Kidney (tissue), 14 donors: ENCODE results near the gene GUCA1C. TPM values are rescaled to one million over a fixed set of nuclear protein-coding genes. Genes with fewer than 3 reads are reported as not detected.

Experiments
- DNase-seq, 5 donors: peaks; one replicate each; pipeline ENCODE4 v3.0.0-alpha.2; 2013 to 2020
- FAIRE-seq: peaks from 2 replicates; lab custom pipeline; 2012; peaks lifted over from hg19 to GRCh38; lab: Jason Lieb, UNC
- H3K27ac ChIP-seq, 2 donors: one replicate each; pipeline ENCODE4 v1.7.0; 2013; ENCODE audit warnings: low read depth in 2 of 2, low read length in 2 of 2, inconsistent platforms in 1 of 2
- H3K27me3 ChIP-seq: one replicate; pipeline ENCODE4 v1.7.1; 2013; ENCODE audit warnings: low read length, inconsistent platforms; ENCODE audit not compliant: control insufficient read depth, insufficient read depth
- H3K36me3 ChIP-seq, 3 donors: one replicate each; pipeline versions ENCODE4 v1.7.0 to v1.7.1; 2013; ENCODE audit warnings: low read length in 3 of 3, control low read depth in 1 of 3, inconsistent platforms in 1 of 3; ENCODE audit not compliant: insufficient read depth in 3 of 3, control insufficient read depth in 2 of 3
- H3K4me1 ChIP-seq, 3 donors: one replicate each; pipeline versions ENCODE4 v1.7.0 to v1.7.1; 2013; ENCODE audit warnings: low read length in 3 of 3, inconsistent platforms in 1 of 3, low read depth in 1 of 3; ENCODE audit not compliant: control insufficient read depth in 2 of 3, insufficient read depth in 2 of 3
- H3K4me3 ChIP-seq, 3 donors: one replicate each; pipeline versions ENCODE4 v1.7.0 to v1.8.1; 2013; ENCODE audit warnings: low read length in 3 of 3, control low read depth in 1 of 3, inconsistent platforms in 1 of 3
- H3K9ac ChIP-seq, 3 donors: one replicate each; pipeline versions ENCODE4 v1.7.0 to v1.7.1; 2013; ENCODE audit warnings: low read length in 3 of 3, control low read depth in 1 of 3, inconsistent platforms in 1 of 3
- H3K9me3 ChIP-seq, 3 donors: one replicate each; pipeline versions ENCODE4 v1.7.0 to v1.7.1; 2013; ENCODE audit warnings: low read length in 3 of 3, control low read depth in 1 of 3, inconsistent platforms in 1 of 3; ENCODE audit not compliant: control insufficient read depth in 2 of 3, insufficient read depth in 1 of 3
- intact Hi-C: fragments of 100-400 bp; cut with DNase I; formaldehyde crosslinking; loops from one replicate; pipeline ENCODE4 v1.11.1; 2022
- polyA plus RNA-seq: library from polyadenylated mRNA; stranded (reverse); fragments of 350-450 nt; fragmentation: Illumina TruSeq; extraction: RNeasy Lipid Tissue Mini Kit (QIAGEN cat#74804); gene quantifications from one replicate; pipeline ENCODE4 v1.2.3, GENCODE V29; 2014; ENCODE audit warnings: low read depth, low replicate concordance; ENCODE audit not compliant: insufficient read depth
- total RNA-seq: library from RNA; stranded (reverse); fragmentation: NEBNext Ultra II Directional; extraction: Animal tissue kit (Norgen Biotek cat#: 25700); gene quantifications from one replicate; pipeline ENCODE4 v1.2.1, GENCODE V29; 2021
- TF ChIP-seq, protein P1 (sequence below): IDR thresholded peaks from 3 replicates; pipeline ENCODE4 v1.5.1; 2012; ENCODE audit warnings: mild to moderate bottlenecking, moderate library complexity, borderline replicate concordance; ENCODE audit not compliant: insufficient read depth; ENCODE audit errors: extremely low read depth
- donor health status: control.
- donor health status: control.
- donor health status: control.
- donor health status: control.
- donor health status: control.
- donor health status: DM: yes; HTN: yes; CAD: no.
- donor health status: Normal renal cell carcinoma (clear cell type).

The GUCA1C gene
- total and polyA plus RNA-seq, 2 donors from 2014 or later: 2.7 TPM; not detected in 1

DNA sequence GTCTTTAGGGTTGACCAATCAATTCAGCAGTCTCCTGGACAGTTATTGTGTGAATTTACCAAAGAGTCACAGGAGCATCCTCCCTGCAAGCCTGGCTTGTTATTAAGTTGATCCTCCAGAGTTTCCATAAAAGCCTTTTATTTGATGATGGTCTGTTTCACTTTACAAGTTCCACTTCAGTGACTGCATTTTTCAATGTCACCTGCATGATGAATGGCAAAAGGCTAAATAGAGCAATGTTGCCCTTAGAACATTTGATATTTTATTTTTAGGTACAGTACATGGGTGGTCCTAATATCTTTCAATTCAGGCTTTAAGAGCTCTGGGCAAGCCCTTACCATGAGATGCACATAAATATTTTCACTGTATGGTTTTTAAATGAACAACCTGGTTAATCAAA lies 22.6 kb downstream of the GUCA1C start:
- no peak for FAIRE-seq
- Histone ChIP-seq H3K9me3 (no peaks in the 10 kb centered on the region), H3K27ac (no peak overlapping the region), H3K36me3 (no peaks in the 10 kb centered on the region), H3K27me3 (no peaks in the 10 kb centered on the region), H3K4me1 (no peaks in the 10 kb centered on the region), H3K9ac (no peak overlapping the region), H3K4me3 (no peak overlapping the region)
- DNase-seq: peak in 2 of 5 donors; percentile 48
- intact Hi-C loops: no loop called here
- TF ChIP-seq, protein P1, sequence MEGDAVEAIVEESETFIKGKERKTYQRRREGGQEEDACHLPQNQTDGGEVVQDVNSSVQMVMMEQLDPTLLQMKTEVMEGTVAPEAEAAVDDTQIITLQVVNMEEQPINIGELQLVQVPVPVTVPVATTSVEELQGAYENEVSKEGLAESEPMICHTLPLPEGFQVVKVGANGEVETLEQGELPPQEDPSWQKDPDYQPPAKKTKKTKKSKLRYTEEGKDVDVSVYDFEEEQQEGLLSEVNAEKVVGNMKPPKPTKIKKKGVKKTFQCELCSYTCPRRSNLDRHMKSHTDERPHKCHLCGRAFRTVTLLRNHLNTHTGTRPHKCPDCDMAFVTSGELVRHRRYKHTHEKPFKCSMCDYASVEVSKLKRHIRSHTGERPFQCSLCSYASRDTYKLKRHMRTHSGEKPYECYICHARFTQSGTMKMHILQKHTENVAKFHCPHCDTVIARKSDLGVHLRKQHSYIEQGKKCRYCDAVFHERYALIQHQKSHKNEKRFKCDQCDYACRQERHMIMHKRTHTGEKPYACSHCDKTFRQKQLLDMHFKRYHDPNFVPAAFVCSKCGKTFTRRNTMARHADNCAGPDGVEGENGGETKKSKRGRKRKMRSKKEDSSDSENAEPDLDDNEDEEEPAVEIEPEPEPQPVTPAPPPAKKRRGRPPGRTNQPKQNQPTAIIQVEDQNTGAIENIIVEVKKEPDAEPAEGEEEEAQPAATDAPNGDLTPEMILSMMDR: no peak

DNA sequence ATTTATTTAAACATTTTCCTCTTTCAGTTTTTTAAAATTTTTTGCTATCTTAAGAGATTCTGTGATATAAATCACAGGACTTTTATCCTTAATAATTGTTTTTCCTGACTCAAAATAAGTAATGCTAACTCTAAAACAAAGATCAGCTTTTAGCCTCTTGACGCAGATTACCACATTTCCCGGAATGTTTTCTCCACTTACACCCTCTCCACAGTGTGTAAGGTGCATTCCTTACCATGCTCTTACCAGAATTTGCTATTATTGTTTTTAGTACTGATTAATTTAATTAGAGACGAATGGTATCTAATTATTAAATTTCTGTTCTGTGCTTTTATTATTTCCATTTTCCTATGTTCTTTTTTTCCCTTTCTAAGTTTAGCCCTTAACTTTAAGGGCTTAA lies 34.8 kb downstream of the GUCA1C start:
- Histone ChIP-seq H3K4me3 (no peak overlapping the region), H3K9me3 (no peaks in the 10 kb centered on the region), H3K36me3 (no peaks in the 10 kb centered on the region), H3K9ac (no peak overlapping the region), H3K27ac (no peak overlapping the region), H3K4me1 (peaks cover 0 to 4% (median 0%) of the 10 kb centered on the region in 3 donors), H3K27me3 (no peaks in the 10 kb centered on the region)
- FAIRE-seq (no peak), DNase-seq (no peak)
- TF ChIP-seq, protein P1: no peak
- intact Hi-C loops: loop anchor here (10.0 kb wide), 1 partner anchor 254 kb away; no protein-coding TSS in a partner anchor

DNA sequence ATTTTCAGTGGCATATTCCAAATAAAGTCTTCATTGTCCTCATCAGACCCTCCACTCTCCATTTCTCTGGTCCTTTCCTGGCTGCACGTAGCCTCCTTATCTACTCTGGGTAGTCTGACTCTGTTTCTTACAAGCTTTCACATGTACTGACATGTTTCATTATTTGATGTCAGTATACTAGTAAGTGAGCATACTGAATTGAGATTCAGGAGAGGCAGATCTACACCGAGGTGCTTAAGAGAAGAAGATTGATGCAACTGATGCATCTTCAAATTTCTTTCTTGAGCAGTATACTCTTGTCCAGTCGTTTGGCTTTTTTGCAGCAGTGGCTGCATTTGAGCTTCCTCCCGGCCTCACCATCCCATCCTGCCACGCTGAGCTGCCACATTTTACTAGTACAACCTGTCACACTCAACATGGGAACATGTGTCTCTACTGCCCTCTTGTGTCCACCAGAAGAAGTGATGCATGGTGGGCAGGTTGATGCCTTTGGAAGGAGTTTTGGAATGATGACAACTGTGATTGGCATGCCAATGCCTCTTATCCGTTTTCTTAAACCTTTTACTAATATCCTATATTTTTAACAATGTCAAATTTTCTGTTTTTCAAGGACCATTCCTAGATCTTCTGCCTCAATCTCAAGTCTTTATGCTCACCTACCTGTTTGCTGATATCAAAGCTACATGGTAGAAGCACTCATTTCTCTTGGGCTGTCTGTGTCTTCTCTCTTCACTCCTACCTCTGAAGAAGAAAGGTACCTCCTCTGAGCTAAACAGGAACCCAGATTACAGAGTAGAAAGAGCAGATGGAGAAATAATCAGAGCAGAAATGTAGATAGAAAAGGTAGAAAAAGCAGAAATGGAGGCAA lies 38.7 kb downstream of the GUCA1C start:
- Histone ChIP-seq H3K9me3 (no peaks in the 10 kb centered on the region), H3K9ac (no peak overlapping the region), H3K4me1 (peaks cover 0 to 4% (median 0%) of the 10 kb centered on the region in 3 donors), H3K36me3 (no peaks in the 10 kb centered on the region), H3K4me3 (no peak overlapping the region), H3K27ac (no peak overlapping the region), H3K27me3 (no peaks in the 10 kb centered on the region)
- TF ChIP-seq, protein P1: peak; percentile 85
- FAIRE-seq (peak; percentile 44), DNase-seq (peak in 4 of 5 donors; percentile 67 to 83 (median 74))
- intact Hi-C loops: loop anchor here (10.0 kb wide), 1 partner anchor 250 kb away; no protein-coding TSS in a partner anchor
